HG02970 (cell line): ENCODE results near the gene SRPK3.

Experiments
- ATAC-seq: cut with Tn5 transposase; IDR thresholded peaks from one replicate; pipeline ENCODE4 v1.9.1; 2021; ENCODE audit warnings: mild to moderate bottlenecking, moderate library complexity, moderate number of reproducible peaks; ENCODE audit not compliant: unreplicated experiment, low FRiP score

Gene SRPK3

GRCh38 chrX:153769865-153770600 lies 10.8 kb upstream of the SRPK3 start:
- no peak for ATAC-seq

GRCh38 chrX:153770601-153771414 lies 10.0 kb upstream of the SRPK3 start:
- ATAC-seq, result no peak

- no peak for ATAC-seq
Measured at GRCh38 chrX:153771415-153772315, 9.2 kb upstream of the SRPK3 start.

- no peak for ATAC-seq
Measured at GRCh38 chrX:153772316-153773217, 8.3 kb upstream of the SRPK3 start.

DNA sequence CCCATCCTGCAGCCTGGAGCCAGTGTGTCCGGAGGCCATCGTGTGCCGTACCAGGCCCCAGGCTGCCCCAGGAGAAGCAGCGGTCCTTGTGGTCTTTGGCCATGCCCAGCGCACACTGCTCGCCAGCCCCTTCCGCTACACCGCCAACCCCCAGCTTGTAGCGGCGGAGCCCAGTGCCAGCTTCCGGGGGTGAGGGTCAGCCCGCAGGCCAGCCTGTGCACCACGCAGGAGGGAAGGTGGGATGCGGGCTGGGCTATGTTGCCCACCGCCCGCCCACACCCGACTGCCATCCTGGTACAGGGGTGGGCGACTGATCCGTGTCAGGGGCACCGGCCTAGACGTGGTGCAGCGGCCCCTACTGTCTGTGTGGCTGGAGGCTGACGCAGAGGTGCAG lies 7.6 kb upstream of the SRPK3 start:
- no peak for ATAC-seq

DNA sequence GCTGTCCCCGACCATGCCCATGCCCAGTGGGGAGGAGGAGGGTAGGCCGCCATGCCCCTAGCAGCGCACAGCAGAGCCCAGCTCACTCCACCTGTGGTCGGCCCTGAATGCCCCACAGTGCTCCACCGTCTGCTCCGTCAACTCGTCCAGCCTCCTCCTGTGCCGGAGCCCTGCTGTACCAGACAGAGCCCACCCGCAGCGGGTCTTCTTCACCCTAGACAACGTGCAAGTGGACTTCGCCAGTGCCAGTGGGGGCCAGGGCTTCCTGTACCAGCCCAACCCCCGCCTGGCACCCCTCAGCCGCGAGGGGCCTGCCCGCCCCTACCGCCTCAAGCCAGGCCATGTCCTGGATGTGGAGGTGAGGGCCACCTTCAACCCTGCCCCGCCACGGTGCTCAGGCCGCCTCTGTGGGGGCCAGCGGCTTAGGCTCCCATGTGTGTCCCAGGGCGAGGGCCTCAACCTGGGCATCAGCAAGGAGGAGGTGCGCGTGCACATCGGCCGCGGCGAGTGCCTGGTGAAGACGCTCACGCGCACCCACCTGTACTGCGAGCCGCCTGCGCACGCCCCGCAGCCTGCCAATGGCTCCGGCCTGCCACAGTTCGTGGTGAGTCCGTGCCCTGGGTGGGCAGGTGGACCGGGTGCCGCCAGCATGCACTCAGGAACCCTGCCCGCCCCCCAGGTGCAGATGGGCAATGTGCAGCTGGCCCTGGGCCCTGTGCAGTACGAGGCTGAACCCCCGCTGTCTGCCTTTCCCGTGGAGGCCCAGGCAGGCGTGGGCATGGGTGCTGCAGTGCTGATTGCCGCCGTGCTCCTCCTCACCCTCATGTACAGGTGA lies 6.9 kb upstream of the SRPK3 start:
- no peak for ATAC-seq

DNA sequence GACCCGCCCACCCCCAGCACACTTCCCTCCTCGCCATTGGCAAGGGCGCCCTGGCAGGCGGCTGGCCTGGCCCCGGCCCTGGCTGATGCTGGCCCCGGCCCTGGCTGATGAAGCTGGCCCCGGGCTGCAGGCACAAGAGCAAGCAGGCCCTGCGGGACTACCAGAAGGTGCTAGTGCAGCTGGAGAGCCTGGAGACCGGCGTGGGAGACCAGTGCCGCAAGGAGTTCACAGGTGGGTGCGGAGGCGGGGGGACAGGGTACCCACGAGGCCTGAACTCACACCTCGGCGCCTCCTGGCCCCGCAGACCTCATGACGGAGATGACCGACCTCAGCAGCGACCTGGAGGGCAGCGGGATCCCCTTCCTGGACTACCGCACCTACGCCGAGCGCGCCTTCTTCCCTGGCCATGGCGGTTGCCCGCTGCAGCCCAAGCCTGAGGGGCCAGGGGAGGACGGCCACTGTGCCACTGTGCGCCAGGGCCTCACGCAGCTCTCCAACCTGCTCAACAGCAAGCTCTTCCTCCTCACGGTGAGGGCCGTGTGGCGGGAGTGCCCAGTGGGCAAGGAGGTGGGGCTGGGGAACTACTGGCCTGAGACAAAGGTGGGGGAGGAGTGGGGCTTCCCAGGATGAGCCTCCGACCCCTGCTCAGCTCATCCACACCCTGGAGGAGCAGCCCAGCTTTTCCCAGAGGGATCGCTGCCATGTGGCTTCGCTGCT lies 6.1 kb upstream of the SRPK3 start:
- ATAC-seq, result no peak

- ATAC-seq, result no peak
Measured at GRCh38 chrX:153775293-153776119, 5.3 kb upstream of the SRPK3 start.

- no peak for ATAC-seq
Measured at GRCh38 chrX:153776120-153776599, 4.7 kb upstream of the SRPK3 start.

GRCh38 chrX:153776611-153777045 lies 4.2 kb upstream of the SRPK3 start:
- no peak for ATAC-seq

- no peak for ATAC-seq
Measured at GRCh38 chrX:153777261-153778090, 3.4 kb upstream of the SRPK3 start.

GRCh38 chrX:153778181-153778580 lies 2.7 kb upstream of the SRPK3 start:
- no peak for ATAC-seq

DNA sequence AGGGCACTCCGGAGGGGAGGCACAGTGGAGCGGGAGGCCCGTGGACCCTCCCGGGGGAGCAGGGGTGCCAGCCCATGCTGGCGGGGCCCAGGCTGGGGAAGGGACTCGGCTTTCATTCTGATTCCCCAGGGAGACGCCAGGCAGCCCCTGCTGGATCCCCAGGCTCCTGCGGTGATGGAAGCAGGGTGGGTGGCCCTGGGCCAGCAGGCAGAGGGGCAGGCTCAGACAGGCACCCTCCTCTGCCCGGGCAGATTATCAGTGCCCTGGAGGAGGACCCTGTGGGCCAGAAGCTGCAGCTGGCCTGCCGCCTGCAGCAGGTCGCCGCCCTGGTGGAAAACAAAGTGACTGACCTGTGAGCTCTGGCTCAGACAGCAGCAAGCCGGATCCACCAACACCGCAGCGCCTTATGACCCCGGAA lies 2.1 kb upstream of the SRPK3 start:
- ATAC-seq, result no peak

DNA sequence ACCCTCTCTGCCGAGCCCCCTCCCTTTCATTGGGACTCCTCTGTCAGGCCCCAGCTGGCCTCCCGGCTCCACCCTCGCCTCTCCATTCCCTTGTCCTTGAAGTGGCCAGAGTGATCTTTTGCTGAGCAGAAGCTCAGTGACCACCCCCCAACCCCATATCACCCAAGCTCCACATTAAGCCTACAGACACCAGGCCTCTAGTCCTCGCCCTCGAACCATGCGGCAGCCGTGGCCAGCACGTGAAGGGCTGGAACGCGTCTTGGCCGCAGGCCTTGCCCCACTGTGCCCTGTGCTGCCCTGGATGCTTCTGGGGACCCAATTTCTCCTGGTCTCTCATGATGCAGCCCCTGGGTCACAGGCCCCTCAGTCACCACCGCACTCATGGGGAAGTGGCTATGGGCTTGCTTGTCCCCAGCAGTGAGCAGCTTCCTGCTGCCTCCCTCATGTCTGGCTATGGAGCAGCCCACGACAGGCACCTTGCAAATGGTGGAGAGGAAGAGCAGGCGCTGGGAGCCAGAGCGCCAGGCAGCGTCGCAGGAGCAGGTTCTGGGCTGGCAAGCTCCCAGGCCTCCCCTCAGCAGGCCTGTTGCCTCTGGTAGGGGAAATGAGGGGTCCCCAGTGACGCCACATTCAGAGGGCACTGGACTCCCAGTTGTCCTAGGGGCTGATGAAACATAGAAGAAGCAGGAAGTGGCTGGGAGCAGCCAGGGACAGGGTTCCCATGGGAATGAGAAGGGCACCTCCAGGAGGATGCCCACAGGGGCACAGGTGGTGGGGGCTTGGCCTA lies 757 bp upstream of the SRPK3 start:
- no peak for ATAC-seq

- no peak for ATAC-seq
Measured at GRCh38 chrX:153781428-153782047, 697 bp downstream of the SRPK3 start.
